ENCODE data around the gene STX1B.
"Not testable (repeated sequence)": the region's sequence is repeated elsewhere in the genome, so short reads cannot be mapped to it uniquely, and the experiment has no call there.

Gene STX1B

GRCh38 chr16:30944352-30944751, 66.1 kb downstream of the STX1B start:
- Histone ChIP-seq H3K9ac (ENCODE audit: low read length) (no peak overlapping the region), H3K4me1 (ENCODE audit: insufficient read depth, low read length) (peaks cover 6% of the 10 kb centered on the region), H3K9me3 (ENCODE audit: low read length) (no peaks in the 10 kb centered on the region), H3K27ac (ENCODE audit: low read depth, low read length) (no peak overlapping the region), H3K4me3 (ENCODE audit: low read depth in 1 of 2, low read length in 2 of 2) (no peak overlapping the region), H3K27me3 (ENCODE audit: control insufficient read depth in 1 of 2, insufficient read depth in 2 of 2, low read length in 2 of 2) (no peaks in the 10 kb centered on the region), H3K36me3 (ENCODE audit: insufficient read depth, low read length) (peaks cover 20% of the 10 kb centered on the region)

- Histone ChIP-seq H3K27ac (ENCODE audit: low read depth, low read length) (no peak overlapping the region), H3K4me1 (ENCODE audit: insufficient read depth, low read length) (peaks cover 6% of the 10 kb centered on the region), H3K27me3 (ENCODE audit: control insufficient read depth in 1 of 2, insufficient read depth in 2 of 2, low read length in 2 of 2) (no peaks in the 10 kb centered on the region), H3K9me3 (ENCODE audit: low read length) (no peaks in the 10 kb centered on the region), H3K36me3 (ENCODE audit: insufficient read depth, low read length) (peaks cover 20% of the 10 kb centered on the region), H3K9ac (ENCODE audit: low read length) (no peak overlapping the region), H3K4me3 (ENCODE audit: low read depth in 1 of 2, low read length in 2 of 2) (no peak overlapping the region)
These were observed 68.0 kb downstream of the STX1B start for GRCh38 chr16:30942426-30942806.

- Histone ChIP-seq H3K27me3 (ENCODE audit: control insufficient read depth in 1 of 2, insufficient read depth in 2 of 2, low read length in 2 of 2) (no peaks in the 10 kb centered on the region), H3K9ac (ENCODE audit: low read length) (no peak overlapping the region), H3K9me3 (ENCODE audit: low read length) (no peaks in the 10 kb centered on the region), H3K36me3 (ENCODE audit: insufficient read depth, low read length) (peaks cover 20% of the 10 kb centered on the region), H3K27ac (ENCODE audit: low read depth, low read length) (no peak overlapping the region), H3K4me3 (ENCODE audit: low read depth in 1 of 2, low read length in 2 of 2) (no peak overlapping the region), H3K4me1 (ENCODE audit: insufficient read depth, low read length) (peaks cover 6% of the 10 kb centered on the region)
These were observed 68.6 kb downstream of the STX1B start for GRCh38 chr16:30941600-30942425.

GRCh38 chr16:30939571-30939970, 70.9 kb downstream of the STX1B start:
- H3K36me3 ChIP-seq (ENCODE audit: insufficient read depth, low read length): peaks cover 17% of the 10 kb centered on the region
- not testable (repeated sequence) for H3K9ac ChIP-seq (ENCODE audit: low read length); H3K9me3 ChIP-seq (ENCODE audit: low read length); H3K4me1 ChIP-seq (ENCODE audit: insufficient read depth, low read length); H3K27me3 ChIP-seq (ENCODE audit: control insufficient read depth in 1 of 2, insufficient read depth in 2 of 2, low read length in 2 of 2); H3K4me3 ChIP-seq (ENCODE audit: low read depth in 1 of 2, low read length in 2 of 2); H3K27ac ChIP-seq (ENCODE audit: low read depth, low read length)

Measured in muscle layer of colon (tissue), 2 donors.